CD14-positive monocyte (primary cell): ENCODE results near the gene RPS19BP1. TPM values are rescaled to one million over a fixed set of nuclear protein-coding genes. Genes with fewer than 3 reads are reported as not detected.

Experiments
- DNase-seq, 3 donors: peaks; one replicate each; pipeline ENCODE4 v3.0.0-alpha.2; 2011 to 2022
- H2AFZ ChIP-seq: 2 replicates; pipeline ENCODE4 v1.6.0; 2012; ENCODE audit warnings: mild to moderate bottlenecking, low read depth, low read length, inconsistent platforms; ENCODE audit not compliant: insufficient read depth, poor library complexity, severe bottlenecking
- H3K27ac ChIP-seq, 2 donors: 1 replicate in 1 of 2; 2 replicates in 1 of 2; pipeline ENCODE4 v1.5.1; 2012 to 2013; ENCODE audit warnings: low read length in 2 of 2, control low read depth in 1 of 2, inconsistent platforms in 1 of 2, low read depth in 1 of 2, mild to moderate bottlenecking in 1 of 2
- H3K27me3 ChIP-seq, 2 donors: one replicate each; pipeline versions ENCODE4 v1.6.0 to v1.6.1; 2011 to 2013; ENCODE audit warnings: low read length in 2 of 2; ENCODE audit not compliant: control insufficient read depth in 2 of 2, insufficient read depth in 2 of 2
- H3K36me3 ChIP-seq, 2 donors: replicated peaks in 1 of 2; 1 replicate in 1 of 2; 2 replicates in 1 of 2; pipeline versions ENCODE4 v1.5.1 to v1.6.1; 2012 to 2013; ENCODE audit warnings: low read length in 2 of 2, control low read depth in 1 of 2, inconsistent platforms in 1 of 2, mild to moderate bottlenecking in 1 of 2; ENCODE audit not compliant: insufficient read depth in 2 of 2, control insufficient read depth in 1 of 2
- H3K4me1 ChIP-seq, 2 donors: 1 replicate in 1 of 2; 2 replicates in 1 of 2; pipeline versions ENCODE4 v1.5.1 to v1.6.1; 2012 to 2013; ENCODE audit warnings: low read length in 2 of 2, control low read depth in 1 of 2, inconsistent platforms in 1 of 2, mild to moderate bottlenecking in 1 of 2, moderate library complexity in 1 of 2; ENCODE audit not compliant: insufficient read depth in 2 of 2, control insufficient read depth in 1 of 2
- H3K4me2 ChIP-seq: replicated peaks from 2 replicates; pipeline ENCODE3; 2012; ENCODE audit warnings: low read length, moderate library complexity, mild to moderate bottlenecking; ENCODE audit not compliant: poor library complexity, severe bottlenecking; ENCODE audit errors: extremely low read depth
- H3K4me3 ChIP-seq, 3 experiments: fragments of 200-600 bp in 1 of 3; sonication (generic) in 1 of 3; replicated peaks in 1 of 3; 1 replicate in 2 of 3; 2 replicates in 1 of 3; pipeline ENCODE4 v1.5.1; 2011 to 2013; ENCODE audit warnings: low read length in 3 of 3, mild to moderate bottlenecking in 3 of 3, control low read depth in 2 of 3, low read depth in 2 of 3, inconsistent platforms in 1 of 3, moderate library complexity in 1 of 3
- H3K79me2 ChIP-seq: 2 replicates; pipeline ENCODE4 v1.6.0; 2012; ENCODE audit warnings: mild to moderate bottlenecking, control low read depth, inconsistent platforms, low read length, moderate library complexity; ENCODE audit not compliant: insufficient read depth
- H3K9ac ChIP-seq: 2 replicates; pipeline ENCODE4 v1.6.0; 2017; ENCODE audit warnings: low read length, mild to moderate bottlenecking; ENCODE audit not compliant: insufficient read depth, poor library complexity, severe bottlenecking
- H3K9me3 ChIP-seq, 2 donors: replicated peaks in 1 of 2; 1 replicate in 1 of 2; 2 replicates in 1 of 2; pipeline versions ENCODE4 v1.5.1 to v1.6.1; 2012 to 2013; ENCODE audit warnings: low read length in 2 of 2, control low read depth in 1 of 2; ENCODE audit not compliant: control insufficient read depth in 1 of 2, insufficient read depth in 1 of 2
- H4K20me1 ChIP-seq: 2 replicates; pipeline ENCODE4 v1.6.0; 2012; ENCODE audit warnings: mild to moderate bottlenecking, low read length, control low read depth, moderate library complexity; ENCODE audit not compliant: insufficient read depth
- H3K27ac Mint-ChIP-seq, 7 donors: one replicate each; pipeline ENCODE4 v1.8.0; 2020; ENCODE audit warnings: mild to moderate bottlenecking in 7 of 7, mixed read lengths in 7 of 7, moderate library complexity in 6 of 7, inconsistent platforms in 2 of 7
- H3K27me3 Mint-ChIP-seq, 3 donors: one replicate each; pipeline ENCODE4 v1.8.0; 2021 to 2022; ENCODE audit warnings: low read depth in 3 of 3, mild to moderate bottlenecking in 3 of 3, mixed read lengths in 3 of 3, moderate library complexity in 3 of 3, inconsistent platforms in 1 of 3
- H3K36me3 Mint-ChIP-seq, 2 donors: one replicate each; pipeline ENCODE4 v1.8.0; 2020; ENCODE audit warnings: mixed read lengths in 2 of 2, inconsistent platforms in 1 of 2, mild to moderate bottlenecking in 1 of 2
- H3K4me1 Mint-ChIP-seq: one replicate; pipeline ENCODE4 v1.8.0; 2020; ENCODE audit warnings: mild to moderate bottlenecking, mixed read lengths
- H3K4me3 Mint-ChIP-seq, 2 donors: one replicate each; pipeline ENCODE4 v1.8.0; 2020; ENCODE audit warnings: mild to moderate bottlenecking in 2 of 2, mixed read lengths in 2 of 2, moderate library complexity in 1 of 2
- H3K9me3 Mint-ChIP-seq, 7 donors: one replicate each; pipeline ENCODE4 v1.8.0; 2020 to 2022; ENCODE audit warnings: mixed read lengths in 7 of 7, mild to moderate bottlenecking in 6 of 7, moderate library complexity in 6 of 7, inconsistent platforms in 2 of 7
- WGBS: methylation state at CpG from one replicate; pipeline ENCODE4 v1.1.5; 2013; ENCODE audit warnings: missing lambda C conversion rate; ENCODE audit not compliant: insufficient coverage; 5-methylcytosine and 5-hydroxymethylcytosine counted together
- intact Hi-C, 2 donors: fragments of 100-400 bp; cut with micrococcal nuclease; formaldehyde crosslinking; loops; one replicate each; pipeline versions ENCODE4 v1.15.0 to v1.15.1; 2023
- polyA plus RNA-seq, 3 donors: library from polyadenylated mRNA; depleted of rRNA in 1 of 3; unstranded in 2 of 3; stranded (reverse) in 1 of 3; fragments of 300-500 nt in 2 of 3; fragments of >200 nt in 1 of 3; fragmentation: Illumina TruSeq in 2 of 3; gene quantifications; 1 replicate in 2 of 3; 2 replicates in 1 of 3; pipeline ENCODE4 v1.2.3, GENCODE V29; 2012 to 2021
- TF ChIP-seq, protein P1 (sequence below): fragments of 200-600 bp; IDR thresholded peaks from one replicate; pipeline ENCODE4 v1.8.0; 2022; ENCODE audit warnings: antibody characterized with exemption, mild to moderate bottlenecking

RPS19BP1 gene
- polyA plus RNA-seq, 3 donors, result 59.9 to 106 (median 73.5) TPM

DNA sequence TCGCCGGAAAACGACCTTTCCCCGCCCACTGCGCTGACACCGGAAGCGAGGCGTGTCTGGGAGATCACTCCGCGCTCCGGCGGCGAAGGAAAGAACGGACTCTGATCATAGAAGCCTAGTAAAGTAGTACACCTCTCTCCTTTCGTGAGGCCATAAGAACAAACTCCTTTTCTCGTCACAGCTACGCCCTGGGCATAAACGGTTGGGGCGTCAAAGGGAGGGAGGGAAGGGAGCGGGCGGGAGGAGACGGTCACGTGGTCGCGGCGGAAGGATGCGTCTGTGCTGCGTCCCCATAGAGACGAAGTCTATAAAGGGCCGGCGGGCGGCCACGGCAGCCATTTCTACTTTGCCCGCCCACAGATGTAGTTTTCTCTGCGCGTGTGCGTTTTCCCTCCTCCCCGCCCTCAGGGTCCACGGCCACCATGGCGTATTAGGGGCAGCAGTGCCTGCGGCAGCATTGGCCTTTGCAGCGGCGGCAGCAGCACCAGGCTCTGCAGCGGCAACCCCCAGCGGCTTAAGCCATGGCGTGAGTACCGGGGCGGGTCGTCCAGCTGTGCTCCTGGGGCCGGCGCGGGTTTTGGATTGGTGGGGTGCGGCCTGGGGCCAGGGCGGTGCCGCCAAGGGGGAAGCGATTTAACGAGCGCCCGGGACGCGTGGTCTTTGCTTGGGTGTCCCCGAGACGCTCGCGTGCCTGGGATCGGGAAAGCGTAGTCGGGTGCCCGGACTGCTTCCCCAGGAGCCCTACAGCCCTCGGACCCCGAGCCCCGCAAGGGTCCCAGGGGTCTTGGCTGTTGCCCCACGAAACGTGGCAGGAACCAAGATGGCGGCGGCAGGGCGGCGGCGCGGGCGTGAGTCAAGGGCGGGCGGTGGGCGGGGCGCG is 12.1 kb downstream of the RPS19BP1 start, which contains the start of gene ATF4:
TSS of gene ATF4 (plus strand) at position 337 of the 880 bp plus-strand sequence. CDS start 884 bp downstream, outside the sequence.
- Histone ChIP-seq H3K27me3 (no peaks in the 10 kb centered on the region), H4K20me1 (peaks cover 51% of the 10 kb centered on the region), H3K9ac (peak within 1 kb of the TSS; percentile 100), H3K4me3 (peak within 1 kb of the TSS; percentile 88 to 98 (median 96)), H2AFZ (peak within 1 kb of the TSS; percentile 81), H3K4me1 (peaks cover 54 to 59% of the 10 kb centered on the region in 2 donors), H3K79me2 (peaks cover 70% of the 10 kb centered on the region), H3K9me3 (no peaks in the 10 kb centered on the region), H3K27ac (peak within 1 kb of the TSS; percentile 95 to 96), H3K4me2 (peak within 1 kb of the TSS; percentile 84), H3K36me3 (peaks cover 52 to 64% of the 10 kb centered on the region in 2 donors)
- peak; percentile 86 to 99 (median 92) for DNase-seq
- under 1% methylated on average over 61 of the region's 86 CpGs for WGBS
- intact Hi-C loops, result loop anchor here (2.0 to 10.0 kb wide), 4 partner anchors 18 to 766 kb away; partner anchors contain the start of genes CBX7 (in 1 of the 2), MIEF1 (in 1 of the 2) and SUN2 (in 1 of the 2)
- Mint-ChIP-seq H3K4me3 (peak within 1 kb of the TSS; percentile 90 to 92), H3K36me3 (peaks cover 47 to 67% of the 10 kb centered on the region in 2 donors), H3K27me3 (peaks cover 0 to 7% (median 0%) of the 10 kb centered on the region in 3 donors), H3K27ac (peak within 1 kb of the TSS; percentile 97 to 100 (median 99)), H3K9me3 (no peaks in the 10 kb centered on the region), H3K4me1 (peaks cover 56% of the 10 kb centered on the region)
- TF ChIP-seq, protein P1, sequence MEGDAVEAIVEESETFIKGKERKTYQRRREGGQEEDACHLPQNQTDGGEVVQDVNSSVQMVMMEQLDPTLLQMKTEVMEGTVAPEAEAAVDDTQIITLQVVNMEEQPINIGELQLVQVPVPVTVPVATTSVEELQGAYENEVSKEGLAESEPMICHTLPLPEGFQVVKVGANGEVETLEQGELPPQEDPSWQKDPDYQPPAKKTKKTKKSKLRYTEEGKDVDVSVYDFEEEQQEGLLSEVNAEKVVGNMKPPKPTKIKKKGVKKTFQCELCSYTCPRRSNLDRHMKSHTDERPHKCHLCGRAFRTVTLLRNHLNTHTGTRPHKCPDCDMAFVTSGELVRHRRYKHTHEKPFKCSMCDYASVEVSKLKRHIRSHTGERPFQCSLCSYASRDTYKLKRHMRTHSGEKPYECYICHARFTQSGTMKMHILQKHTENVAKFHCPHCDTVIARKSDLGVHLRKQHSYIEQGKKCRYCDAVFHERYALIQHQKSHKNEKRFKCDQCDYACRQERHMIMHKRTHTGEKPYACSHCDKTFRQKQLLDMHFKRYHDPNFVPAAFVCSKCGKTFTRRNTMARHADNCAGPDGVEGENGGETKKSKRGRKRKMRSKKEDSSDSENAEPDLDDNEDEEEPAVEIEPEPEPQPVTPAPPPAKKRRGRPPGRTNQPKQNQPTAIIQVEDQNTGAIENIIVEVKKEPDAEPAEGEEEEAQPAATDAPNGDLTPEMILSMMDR, result no peak

DNA sequence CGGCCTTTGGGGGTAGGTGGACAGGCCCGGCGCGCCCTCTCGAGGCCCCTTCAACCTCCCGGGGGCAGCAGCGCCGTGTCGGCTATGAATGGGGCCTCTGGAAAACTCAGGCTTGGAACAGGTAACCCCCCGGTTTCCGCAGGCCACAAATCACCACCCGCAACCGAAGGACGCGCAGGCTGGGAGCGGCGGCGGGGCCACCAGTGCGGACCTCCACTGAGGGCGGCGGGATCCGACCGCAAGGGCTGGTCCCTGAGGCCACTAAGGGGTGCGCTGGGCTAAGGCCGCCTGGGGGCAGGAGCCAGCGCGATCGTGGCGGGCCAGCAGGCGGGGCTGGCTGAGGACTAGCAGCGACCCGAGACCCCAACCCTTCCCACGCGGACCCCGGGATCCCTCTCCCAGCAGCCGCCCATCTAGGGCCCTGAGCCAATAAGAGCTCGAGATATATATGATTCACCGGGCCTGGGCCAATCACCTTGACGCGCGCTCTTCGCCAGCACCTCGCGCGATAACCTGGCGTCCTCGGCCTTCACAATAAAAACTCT is 12.8 kb downstream of the RPS19BP1 start:
- Histone ChIP-seq H3K9me3 (no peaks in the 10 kb centered on the region), H3K36me3 (peaks cover 56 to 64% of the 10 kb centered on the region in 2 donors), H3K9ac (peak overlapping the region; percentile 100), H3K27ac (peak overlapping the region; percentile 95 to 96), H3K4me3 (peak overlapping the region; percentile 88 to 98 (median 96)), H2AFZ (peak overlapping the region; percentile 81), H3K79me2 (peaks cover 71% of the 10 kb centered on the region), H3K4me2 (peak overlapping the region; percentile 84), H3K4me1 (peaks cover 47 to 52% of the 10 kb centered on the region in 2 donors), H4K20me1 (peaks cover 51% of the 10 kb centered on the region), H3K27me3 (no peaks in the 10 kb centered on the region)
- H3K36me3 Mint-ChIP-seq, result peaks cover 52 to 67% of the 10 kb centered on the region in 2 donors
- peaks cover 50% of the 10 kb centered on the region for H3K4me1 Mint-ChIP-seq
- 0% methylated on average over 46 of the region's 47 CpGs for WGBS
- TF ChIP-seq, protein P1, result peak; percentile 23
- intact Hi-C loops, result loop anchor here (2.0 to 10.0 kb wide), 5 partner anchors 13 to 765 kb away; partner anchors contain the start of genes CBX7 (in 1 of the 2), MIEF1 (in 1 of the 2), RPS19BP1 (in 1 of the 2) and SUN2 (in 1 of the 2)
- H3K4me3 Mint-ChIP-seq, result peak overlapping the region; percentile 90 to 92
- no peaks in the 10 kb centered on the region for H3K9me3 Mint-ChIP-seq
- DNase-seq, result peak in 2 of 3 donors; percentile 98 to 99
- H3K27ac Mint-ChIP-seq, result peak overlapping the region; percentile 97 to 100 (median 99)
- H3K27me3 Mint-ChIP-seq, result peaks cover 0 to 7% (median 0%) of the 10 kb centered on the region in 3 donors
